ENCODE data around the gene MYL7.
"Not testable (repeated sequence)": the region's sequence is repeated elsewhere in the genome, so short reads cannot be mapped to it uniquely, and the experiment has no call there.

Gene MYL7

GRCh38 chr7:44128721-44129582 lies 12.2 kb downstream of the MYL7 start:
- no peak for DNase-seq

- DNase-seq = no peak
Observed at GRCh38 chr7:44127161-44127560, 14.0 kb downstream of the MYL7 start.

GRCh38 chr7:44126574-44126973 lies 14.6 kb downstream of the MYL7 start:
- DNase-seq = not testable (repeated sequence)

- DNase-seq = no peak
Observed at GRCh38 chr7:44124822-44125202, 16.3 kb downstream of the MYL7 start.

GRCh38 chr7:44123190-44124003 lies 17.7 kb downstream of the MYL7 start, which contains the start of gene POLD2:
Gene POLD2 (minus strand): TSS chr7:44123548. CDS start chr7:44122053, 1,495 bp downstream.
- DNase-seq = peak; percentile 98

GRCh38 chr7:44122529-44122928 lies 18.6 kb downstream of the MYL7 start:
- no peak for DNase-seq

GRCh38 chr7:44121761-44122420 lies 19.2 kb downstream of the MYL7 start:
- no peak for DNase-seq

GRCh38 chr7:44120395-44120794 lies 20.7 kb downstream of the MYL7 start:
- no peak for DNase-seq

GRCh38 chr7:44119829-44120380 lies 21.2 kb downstream of the MYL7 start:
- no peak for DNase-seq

- DNase-seq = no peak
Observed at GRCh38 chr7:44117801-44118429, 23.2 kb downstream of the MYL7 start.

- no peak for DNase-seq
Observed at GRCh38 chr7:44116789-44117666, 24.1 kb downstream of the MYL7 start.

- DNase-seq = no peak
Observed at GRCh38 chr7:44116087-44116788, 24.9 kb downstream of the MYL7 start.

GRCh38 chr7:44114586-44115310 lies 26.4 kb downstream of the MYL7 start:
- no peak for DNase-seq

- DNase-seq = no peak
Observed at GRCh38 chr7:44113764-44114354, 27.3 kb downstream of the MYL7 start.

GRCh38 chr7:44112997-44113763 lies 28.0 kb downstream of the MYL7 start:
- DNase-seq = no peak

- DNase-seq = no peak
Observed at GRCh38 chr7:44112231-44112996, 28.7 kb downstream of the MYL7 start.

GRCh38 chr7:44111761-44112160 lies 29.4 kb downstream of the MYL7 start:
- no peak for DNase-seq

All from activated CD4-positive, alpha-beta T cell treated with anti-CD3 and anti-CD28 coated beads, Interleukin-2, amount 50 U/mL, for 16 hours (primary cell).